Naive thymus-derived CD4-positive, alpha-beta T cell (primary cell): ENCODE results near the gene COL27A1. TPM values are rescaled to one million over a fixed set of nuclear protein-coding genes. Genes with fewer than 3 reads are reported as not detected.
A peak's percentile ranks its signal among the peaks of the same experiment; 100 is the strongest.

ENCODE experiments used
- ATAC-seq: fragments of 150-1000 bp; cut with Tn5 transposase; 2 replicates; pipeline ENCODE4 v1.10.0; 2021; ENCODE audit warnings: mild to moderate bottlenecking, moderate library complexity
- CTCF ChIA-PET: fragments of 350-600 bp; sonication (Branson Sonifier 250); formaldehyde crosslinking; loops from one replicate; lab custom pipeline; 2021; ENCODE audit warnings: antibody characterized with exemption; lab: Charles Lee
- POLR2A ChIA-PET: fragments of 350-600 bp; sonication (Branson Sonifier 250); formaldehyde crosslinking; loops from one replicate; lab custom pipeline; 2021; ENCODE audit warnings: antibody characterized with exemption, inconsistent platforms; lab: Charles Lee
- DNase-seq, 9 donors: peaks; one replicate each; pipeline versions ENCODE4 v3.0.0 to v3.0.0-alpha.2; 2020 to 2022; ENCODE audit warnings: mixed read lengths in 1 of 9
- H3K27ac ChIP-seq: one replicate; pipeline ENCODE4 v1.7.0; 2013; ENCODE audit warnings: mild to moderate bottlenecking, low read depth, low read length, moderate library complexity
- H3K27me3 ChIP-seq, 2 donors: one replicate each; pipeline ENCODE4 v1.7.0; 2013; ENCODE audit warnings: low read length in 2 of 2, mild to moderate bottlenecking in 2 of 2, moderate library complexity in 2 of 2; ENCODE audit not compliant: control insufficient read depth in 2 of 2, insufficient read depth in 2 of 2
- H3K36me3 ChIP-seq, 3 experiments: 1 replicate in 2 of 3; 2 replicates in 1 of 3; pipeline ENCODE4 v1.7.0; 2013; ENCODE audit warnings: low read length in 3 of 3, mild to moderate bottlenecking in 3 of 3, moderate library complexity in 1 of 3; ENCODE audit not compliant: insufficient read depth in 3 of 3, control insufficient read depth in 2 of 3
- H3K4me1 ChIP-seq, 2 donors: one replicate each; pipeline ENCODE4 v1.7.0; 2013; ENCODE audit warnings: low read length in 2 of 2, mild to moderate bottlenecking in 2 of 2, moderate library complexity in 1 of 2; ENCODE audit not compliant: control insufficient read depth in 2 of 2, insufficient read depth in 2 of 2
- H3K4me3 ChIP-seq: 2 replicates; pipeline ENCODE4 v1.7.0; 2013; ENCODE audit warnings: mild to moderate bottlenecking, low read length
- H3K9me3 ChIP-seq, 3 experiments: 1 replicate in 2 of 3; 2 replicates in 1 of 3; pipeline ENCODE4 v1.7.0; 2013; ENCODE audit warnings: low read length in 3 of 3; ENCODE audit not compliant: control insufficient read depth in 2 of 3
- H3K27ac Mint-ChIP-seq, 9 donors: one replicate each; pipeline ENCODE4 v1.8.0; 2020 to 2022; ENCODE audit warnings: mixed read lengths in 9 of 9, mild to moderate bottlenecking in 8 of 9, moderate library complexity in 5 of 9, inconsistent platforms in 2 of 9
- H3K27me3 Mint-ChIP-seq, 5 donors: one replicate each; pipeline ENCODE4 v1.8.0; 2021 to 2022; ENCODE audit warnings: mixed read lengths in 5 of 5, mild to moderate bottlenecking in 1 of 5
- H3K36me3 Mint-ChIP-seq, 5 donors: one replicate each; pipeline ENCODE4 v1.8.0; 2020 to 2022; ENCODE audit warnings: mixed read lengths in 5 of 5, mild to moderate bottlenecking in 3 of 5, inconsistent platforms in 1 of 5
- H3K4me1 Mint-ChIP-seq, 7 donors: one replicate each; pipeline ENCODE4 v1.8.0; 2020 to 2022; ENCODE audit warnings: mixed read lengths in 7 of 7, mild to moderate bottlenecking in 3 of 7, inconsistent platforms in 1 of 7
- H3K4me3 Mint-ChIP-seq, 10 donors: one replicate each; pipeline ENCODE4 v1.8.0; 2020 to 2022; ENCODE audit warnings: mild to moderate bottlenecking in 10 of 10, mixed read lengths in 10 of 10, moderate library complexity in 6 of 10, inconsistent platforms in 2 of 10
- H3K9me3 Mint-ChIP-seq, 11 donors: one replicate each; pipeline ENCODE4 v1.8.0; 2020 to 2022; ENCODE audit warnings: mixed read lengths in 11 of 11, mild to moderate bottlenecking in 4 of 11, inconsistent platforms in 1 of 11, moderate library complexity in 1 of 11
- intact Hi-C, 2 donors: fragments of 100-400 bp; cut with micrococcal nuclease; formaldehyde crosslinking; loops; one replicate each; pipeline ENCODE4 v1.15.1; 2023
- polyA plus RNA-seq, 2 donors: library from polyadenylated mRNA; unstranded; fragments of 300-500 nt; fragmentation: Illumina TruSeq; gene quantifications; one replicate each; pipeline ENCODE4 v1.2.3, GENCODE V29; 2021
- total RNA-seq, 6 experiments: library from RNA in 5 of 6; stranded (reverse) in 5 of 6; gene quantifications; 1 replicate in 5 of 6; 2 replicates in 1 of 6; pipeline ENCODE4 v1.2.3 and lab custom pipeline; 2021 to 2026

Gene COL27A1
- total and polyA plus RNA-seq, 7 experiments from 2014 or later = 1.2 to 2.4 (median 1.9) TPM; not detected in 2

- intact Hi-C loops = no loop called here
- no peaks in the 10 kb centered on the region for H3K27me3 ChIP-seq
- Mint-ChIP-seq H3K27me3 (no peaks in the 10 kb centered on the region), H3K4me1 (peaks cover 0 to 5% (median under 1%) of the 10 kb centered on the region in 7 donors), H3K4me3 (no peak overlapping the region), H3K36me3 (no peaks in the 10 kb centered on the region), H3K27ac (peak overlapping the region in 1 of 9 donors; percentile 10), H3K9me3 (no peaks in the 10 kb centered on the region)
- H3K4me1 ChIP-seq = no peaks in the 10 kb centered on the region
- POLR2A ChIA-PET = interaction anchor here (0.5 kb wide), 1 partner anchor 9 kb away, joined by 3 read pairs; no protein-coding TSS in a partner anchor
- H3K36me3 ChIP-seq = no peaks in the 10 kb centered on the region
- H3K4me3 ChIP-seq = no peak overlapping the region
- H3K27ac ChIP-seq = no peak overlapping the region
- no peaks in the 10 kb centered on the region for H3K9me3 ChIP-seq
- DNase-seq (peak in 1 of 9 donors; percentile 16), ATAC-seq (no peak)
- CTCF ChIA-PET = no interaction called here
Measured at GRCh38 chr9:114310471-114311450, 155.4 kb downstream of the COL27A1 start.

DNA sequence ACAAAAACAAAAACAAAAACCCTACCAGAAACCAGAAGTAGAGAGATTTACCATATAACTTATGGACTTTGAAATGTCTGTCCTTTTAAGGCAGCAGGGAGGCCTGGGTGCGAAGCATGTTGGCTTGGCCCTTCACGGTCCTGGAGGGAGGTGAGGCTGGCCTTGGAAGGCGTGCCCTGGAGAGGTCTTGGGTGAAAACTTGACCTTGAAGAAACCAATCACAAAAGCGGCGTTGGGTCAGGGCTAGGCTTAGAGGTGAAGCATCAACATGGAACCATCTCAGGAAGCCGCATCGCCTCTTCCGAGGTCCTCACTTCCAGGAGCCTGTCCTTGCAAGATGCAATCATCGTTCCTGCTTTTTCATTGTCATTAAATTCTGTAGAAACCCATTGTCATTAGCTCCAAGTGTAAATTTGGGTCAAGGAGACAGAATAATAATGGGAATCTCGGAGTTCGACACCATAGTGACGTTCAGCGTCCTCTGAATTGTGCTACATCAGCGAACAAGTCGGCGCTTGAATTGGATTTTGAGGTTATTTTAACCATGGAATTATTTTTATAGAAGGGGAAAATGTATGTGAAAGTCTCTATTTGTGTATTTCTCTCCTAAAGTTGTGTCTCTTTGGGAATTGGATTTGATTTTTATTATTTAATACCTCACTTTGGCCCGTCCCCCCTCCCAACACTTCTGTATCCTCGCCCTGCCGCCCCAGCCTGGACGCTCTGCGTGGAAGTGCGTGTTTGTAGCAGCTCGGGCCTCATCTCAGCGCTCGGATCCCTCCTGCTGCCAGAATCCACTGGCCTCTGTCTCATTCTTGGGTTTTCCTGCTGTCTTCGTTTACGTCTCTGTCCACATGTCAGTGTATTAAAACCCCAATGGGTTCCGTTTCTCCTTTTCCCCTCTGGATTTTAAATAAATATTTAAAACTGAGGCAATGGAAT lies 156.5 kb downstream of the COL27A1 start:
- DNase-seq (peak in 1 of 9 donors; percentile 4), ATAC-seq (no peak)
- Mint-ChIP-seq H3K9me3 (no peaks in the 10 kb centered on the region), H3K27me3 (no peaks in the 10 kb centered on the region), H3K4me1 (peaks cover 0 to 3% (median 0%) of the 10 kb centered on the region in 7 donors), H3K4me3 (no peak overlapping the region), H3K27ac (no peak overlapping the region), H3K36me3 (no peaks in the 10 kb centered on the region)
- POLR2A ChIA-PET = no interaction called here
- CTCF ChIA-PET = no interaction called here
- Histone ChIP-seq H3K9me3 (no peaks in the 10 kb centered on the region), H3K27me3 (no peaks in the 10 kb centered on the region), H3K4me1 (no peaks in the 10 kb centered on the region), H3K36me3 (no peaks in the 10 kb centered on the region), H3K27ac (no peak overlapping the region), H3K4me3 (no peak overlapping the region)
- intact Hi-C loops = no loop called here

- intact Hi-C loops = no loop called here
- no peaks in the 10 kb centered on the region for H3K9me3 Mint-ChIP-seq
Measured at GRCh38 chr9:114312513-114312875, 157.2 kb downstream of the COL27A1 start.

GRCh38 chr9:114313186-114313585 lies 157.8 kb downstream of the COL27A1 start:
- POLR2A ChIA-PET = no interaction called here

More at GRCh38 chr9:114312513-114312875, 157.2 kb downstream of the COL27A1 start:
- Mint-ChIP-seq H3K4me3 (no peak overlapping the region), H3K27me3 (no peaks in the 10 kb centered on the region), H3K27ac (no peak overlapping the region), H3K36me3 (no peaks in the 10 kb centered on the region), H3K4me1 (peaks cover 0 to 3% (median 0%) of the 10 kb centered on the region in 7 donors)
- Histone ChIP-seq H3K9me3 (no peaks in the 10 kb centered on the region), H3K36me3 (no peaks in the 10 kb centered on the region), H3K27ac (no peak overlapping the region), H3K27me3 (no peaks in the 10 kb centered on the region), H3K4me3 (no peak overlapping the region), H3K4me1 (no peaks in the 10 kb centered on the region)
- CTCF ChIA-PET = no interaction called here
- POLR2A ChIA-PET = no interaction called here
- DNase-seq = peak in 1 of 9 donors; percentile 8
- no peak for ATAC-seq

DNA sequence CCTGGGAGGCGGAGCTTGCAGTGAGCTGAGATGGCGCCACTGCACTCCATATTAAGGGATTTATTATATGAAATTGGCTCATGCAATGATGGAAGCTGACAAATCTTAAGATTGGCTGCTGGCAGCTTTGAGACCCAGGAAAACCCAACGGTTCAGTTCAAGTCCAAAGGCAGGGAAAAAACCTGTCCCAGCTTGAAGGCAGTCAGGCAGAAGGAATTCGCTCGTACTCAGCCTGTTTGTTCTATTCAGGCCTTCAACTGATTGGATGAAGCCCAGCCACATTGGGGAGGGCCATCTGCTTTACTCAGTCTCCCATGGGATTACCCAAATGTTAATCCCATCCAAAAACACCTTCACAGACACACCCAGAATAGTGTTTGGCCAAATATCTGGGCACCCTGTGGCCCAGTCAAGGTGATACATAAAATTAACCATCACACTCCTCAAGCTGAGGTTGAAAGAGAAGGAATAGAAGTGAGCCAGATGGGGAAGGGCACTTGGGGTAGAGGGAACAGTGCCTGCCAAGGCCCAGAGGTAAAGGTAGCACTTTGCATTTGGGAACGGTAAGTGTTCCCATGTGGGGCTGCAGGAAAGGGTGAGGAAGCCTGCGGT lies 159.0 kb downstream of the COL27A1 start:
- POLR2A ChIA-PET = no interaction called here

More at GRCh38 chr9:114313186-114313585, 157.8 kb downstream of the COL27A1 start:
- H3K4me3 Mint-ChIP-seq = no peak overlapping the region
- H3K27me3 Mint-ChIP-seq = no peaks in the 10 kb centered on the region
- H3K27me3 ChIP-seq = no peaks in the 10 kb centered on the region
- peaks cover 0 to 7% (median 0%) of the 10 kb centered on the region in 7 donors for H3K4me1 Mint-ChIP-seq
- H3K4me3 ChIP-seq = no peak overlapping the region
- no peaks in the 10 kb centered on the region for H3K36me3 Mint-ChIP-seq
- no peaks in the 10 kb centered on the region for H3K36me3 ChIP-seq
- intact Hi-C loops = no loop called here
- H3K9me3 Mint-ChIP-seq = no peaks in the 10 kb centered on the region
- DNase-seq (no peak), ATAC-seq (no peak)
- no peaks in the 10 kb centered on the region for H3K9me3 ChIP-seq
- H3K4me1 ChIP-seq = no peaks in the 10 kb centered on the region
- H3K27ac Mint-ChIP-seq = no peak overlapping the region
- CTCF ChIA-PET = interaction anchor here (0.9 kb wide), 1 partner anchor 8 kb away, joined by 4 read pairs; no protein-coding TSS in a partner anchor
- no peak overlapping the region for H3K27ac ChIP-seq

More for the DNA sequence above, 159.0 kb downstream of the COL27A1 start:
- CTCF ChIA-PET = interaction anchor here (0.9 kb wide), 1 partner anchor 9 kb away, joined by 4 read pairs; no protein-coding TSS in a partner anchor
- no peaks in the 10 kb centered on the region for H3K36me3 Mint-ChIP-seq
- no peaks in the 10 kb centered on the region for H3K4me1 ChIP-seq
- H3K27ac Mint-ChIP-seq = no peak overlapping the region
- H3K4me3 Mint-ChIP-seq = no peak overlapping the region
- no peak overlapping the region for H3K4me3 ChIP-seq
- ATAC-seq = no peak
- intact Hi-C loops = no loop called here
- peaks cover 0 to 4% (median 3%) of the 10 kb centered on the region in 5 donors for H3K27me3 Mint-ChIP-seq
- peaks cover 0 to 7% (median 0%) of the 10 kb centered on the region in 7 donors for H3K4me1 Mint-ChIP-seq
- peak in 1 of 9 donors; percentile 10 for DNase-seq
- H3K27ac ChIP-seq = no peak overlapping the region
- H3K36me3 ChIP-seq = no peaks in the 10 kb centered on the region
- H3K27me3 ChIP-seq = no peaks in the 10 kb centered on the region
- no peaks in the 10 kb centered on the region for H3K9me3 ChIP-seq
- H3K9me3 Mint-ChIP-seq = no peaks in the 10 kb centered on the region
